Stomach (tissue), 4 donors: ENCODE measurements around the gene NBEAL2.

ENCODE experiments used
- POLR2A ChIP-seq, 4 donors: fragments of 450-650 bp; IDR thresholded peaks; one replicate each; pipeline ENCODE4 v1.6.1; 2016; ENCODE audit warnings: antibody characterized with exemption in 4 of 4, control low read depth in 2 of 4, mild to moderate bottlenecking in 1 of 4, moderate library complexity in 1 of 4
- TF ChIP-seq, protein P1 (sequence below), 7 experiments: fragments of 450-650 bp in 4 of 7; fragments of 200-600 bp in 3 of 7; sonication (generic) in 3 of 7; IDR thresholded peaks; one replicate each; pipeline ENCODE4 v1.5.1; 2016 to 2019; ENCODE audit warnings: antibody characterized with exemption in 7 of 7, control low read depth in 2 of 7, mild to moderate bottlenecking in 1 of 7

DNA sequence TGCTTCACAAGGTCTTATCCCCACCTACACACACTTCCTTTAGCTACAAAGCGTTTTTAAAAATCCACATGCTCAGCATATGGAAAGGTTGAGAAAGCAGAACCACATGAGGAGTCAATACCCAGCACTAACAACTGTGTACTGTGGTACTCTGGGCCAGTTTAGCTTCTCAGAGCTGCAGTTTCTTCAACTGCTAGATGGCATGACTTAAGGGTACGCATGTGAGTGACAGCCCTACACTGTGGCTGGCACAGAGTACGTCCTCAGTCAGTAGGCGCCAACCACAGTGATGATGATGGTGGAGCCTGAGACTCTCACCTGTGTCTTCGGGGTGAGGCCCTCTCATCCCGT, 20.3 kb upstream of the NBEAL2 start:
- TF ChIP-seq, protein P1, sequence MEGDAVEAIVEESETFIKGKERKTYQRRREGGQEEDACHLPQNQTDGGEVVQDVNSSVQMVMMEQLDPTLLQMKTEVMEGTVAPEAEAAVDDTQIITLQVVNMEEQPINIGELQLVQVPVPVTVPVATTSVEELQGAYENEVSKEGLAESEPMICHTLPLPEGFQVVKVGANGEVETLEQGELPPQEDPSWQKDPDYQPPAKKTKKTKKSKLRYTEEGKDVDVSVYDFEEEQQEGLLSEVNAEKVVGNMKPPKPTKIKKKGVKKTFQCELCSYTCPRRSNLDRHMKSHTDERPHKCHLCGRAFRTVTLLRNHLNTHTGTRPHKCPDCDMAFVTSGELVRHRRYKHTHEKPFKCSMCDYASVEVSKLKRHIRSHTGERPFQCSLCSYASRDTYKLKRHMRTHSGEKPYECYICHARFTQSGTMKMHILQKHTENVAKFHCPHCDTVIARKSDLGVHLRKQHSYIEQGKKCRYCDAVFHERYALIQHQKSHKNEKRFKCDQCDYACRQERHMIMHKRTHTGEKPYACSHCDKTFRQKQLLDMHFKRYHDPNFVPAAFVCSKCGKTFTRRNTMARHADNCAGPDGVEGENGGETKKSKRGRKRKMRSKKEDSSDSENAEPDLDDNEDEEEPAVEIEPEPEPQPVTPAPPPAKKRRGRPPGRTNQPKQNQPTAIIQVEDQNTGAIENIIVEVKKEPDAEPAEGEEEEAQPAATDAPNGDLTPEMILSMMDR (IDR thresholded peaks at IDR 0.05), result no peak
- TF ChIP-seq POLR2A (IDR thresholded peaks at IDR 0.05), result no peak
